Endothelial cell of umbilical vein (primary cell): ENCODE measurements around the gene CUEDC2.

Source experiments
- EZH2 ChIP-seq: IDR thresholded peaks from 2 replicates; pipeline ENCODE4 v1.6.1; 2012; ENCODE audit warnings: borderline replicate concordance, low read depth, mild to moderate bottlenecking, moderate library complexity, low read length, inconsistent platforms; ENCODE audit not compliant: severe bottlenecking
- JUN ChIP-seq: IDR thresholded peaks from 2 replicates; pipeline ENCODE4 v1.6.1; 2011; ENCODE audit warnings: borderline replicate concordance, low read depth; ENCODE audit not compliant: insufficient read length, insufficient read depth
- MAX ChIP-seq: IDR thresholded peaks from 2 replicates; pipeline ENCODE4 v1.6.1; 2011; ENCODE audit not compliant: insufficient read depth, insufficient read length
- MYC ChIP-seq: IDR thresholded peaks from one replicate; pipeline ENCODE4 v1.6.1; 2011; ENCODE audit warnings: mild to moderate bottlenecking, low read depth, low read length
- POLR2A ChIP-seq: IDR thresholded peaks from 2 replicates; pipeline ENCODE4 v1.6.1; 2012; ENCODE audit warnings: low read depth, mild to moderate bottlenecking, control low read depth, low read length
- POLR2AphosphoS5 ChIP-seq: IDR thresholded peaks from 2 replicates; pipeline ENCODE4 v1.6.1; 2012; ENCODE audit warnings: low read depth, mild to moderate bottlenecking, control low read depth, low read length, moderate library complexity; ENCODE audit not compliant: insufficient read depth
- TF ChIP-seq, protein P1 (sequence below), 2 donors: IDR thresholded peaks; 1 replicate in 1 of 2; 2 replicates in 1 of 2; pipeline ENCODE4 v1.5.1; 2011; ENCODE audit warnings: low read length in 2 of 2, mild to moderate bottlenecking in 2 of 2, moderate library complexity in 2 of 2, control low read depth in 1 of 2, inconsistent platforms in 1 of 2, low read depth in 1 of 2; ENCODE audit not compliant: insufficient read depth in 1 of 2; ENCODE audit errors: extremely low read depth in 1 of 2

DNA sequence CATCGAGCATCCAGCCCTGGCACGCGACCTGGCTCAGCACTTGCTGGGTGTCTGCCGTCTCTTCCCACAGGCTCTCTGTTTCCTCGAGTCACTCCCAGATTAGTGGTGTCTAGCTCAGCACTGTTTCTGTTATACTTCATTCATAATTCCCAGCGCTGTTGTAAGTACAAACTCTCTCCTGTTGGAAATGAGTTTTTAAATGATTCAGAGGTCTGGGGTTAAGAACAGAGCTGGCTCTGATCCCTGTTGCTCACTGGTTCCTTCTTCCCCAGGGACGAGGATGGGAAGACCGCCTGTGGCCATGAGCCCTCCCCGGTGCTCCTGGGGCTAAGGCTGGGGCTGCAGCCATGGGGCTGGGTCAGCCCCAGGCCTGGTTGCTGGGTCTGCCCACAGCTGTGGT is 36.3 kb upstream of the CUEDC2 start:
- TF ChIP-seq, protein P1, sequence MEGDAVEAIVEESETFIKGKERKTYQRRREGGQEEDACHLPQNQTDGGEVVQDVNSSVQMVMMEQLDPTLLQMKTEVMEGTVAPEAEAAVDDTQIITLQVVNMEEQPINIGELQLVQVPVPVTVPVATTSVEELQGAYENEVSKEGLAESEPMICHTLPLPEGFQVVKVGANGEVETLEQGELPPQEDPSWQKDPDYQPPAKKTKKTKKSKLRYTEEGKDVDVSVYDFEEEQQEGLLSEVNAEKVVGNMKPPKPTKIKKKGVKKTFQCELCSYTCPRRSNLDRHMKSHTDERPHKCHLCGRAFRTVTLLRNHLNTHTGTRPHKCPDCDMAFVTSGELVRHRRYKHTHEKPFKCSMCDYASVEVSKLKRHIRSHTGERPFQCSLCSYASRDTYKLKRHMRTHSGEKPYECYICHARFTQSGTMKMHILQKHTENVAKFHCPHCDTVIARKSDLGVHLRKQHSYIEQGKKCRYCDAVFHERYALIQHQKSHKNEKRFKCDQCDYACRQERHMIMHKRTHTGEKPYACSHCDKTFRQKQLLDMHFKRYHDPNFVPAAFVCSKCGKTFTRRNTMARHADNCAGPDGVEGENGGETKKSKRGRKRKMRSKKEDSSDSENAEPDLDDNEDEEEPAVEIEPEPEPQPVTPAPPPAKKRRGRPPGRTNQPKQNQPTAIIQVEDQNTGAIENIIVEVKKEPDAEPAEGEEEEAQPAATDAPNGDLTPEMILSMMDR (IDR thresholded peaks at IDR 0.05; ENCODE audit: extremely low read depth in 1 of 2, insufficient read depth in 1 of 2, low read depth in 1 of 2, low read length in 2 of 2), result no peak
- TF ChIP-seq POLR2AphosphoS5, result no peak
- TF ChIP-seq MAX, result no peak
- no peak for TF ChIP-seq EZH2
- TF ChIP-seq POLR2A, result no peak
- no peak for TF ChIP-seq MYC
- TF ChIP-seq JUN, result no peak
